D721Med (cell line): ENCODE results near the gene MCRIP1.

Source experiments
- DNase-seq: peaks from one replicate; pipeline ENCODE4 v3.0.0; 2011; ENCODE audit warnings: low spot score; ENCODE audit not compliant: insufficient read length
- FAIRE-seq: peaks from 2 replicates; lab custom pipeline; 2011; peaks lifted over from hg19 to GRCh38; lab: Jason Lieb, UNC
- TF ChIP-seq, protein P1 (sequence below): IDR thresholded peaks from 2 replicates; pipeline ENCODE4 v1.5.1; 2012; ENCODE audit warnings: mild to moderate bottlenecking, control low read depth; ENCODE audit not compliant: insufficient read depth; ENCODE audit errors: missing control alignments

MCRIP1 gene

GRCh38 chr17:81859906-81860755 lies 27.0 kb upstream of the MCRIP1 start, which contains the start of gene P4HB:
TSS of gene P4HB (minus strand) at chr17:81860535. CDS start at chr17:81860471, 64 bp downstream.
- FAIRE-seq (no peak), DNase-seq (peak; percentile 89)
- TF ChIP-seq, protein P1, sequence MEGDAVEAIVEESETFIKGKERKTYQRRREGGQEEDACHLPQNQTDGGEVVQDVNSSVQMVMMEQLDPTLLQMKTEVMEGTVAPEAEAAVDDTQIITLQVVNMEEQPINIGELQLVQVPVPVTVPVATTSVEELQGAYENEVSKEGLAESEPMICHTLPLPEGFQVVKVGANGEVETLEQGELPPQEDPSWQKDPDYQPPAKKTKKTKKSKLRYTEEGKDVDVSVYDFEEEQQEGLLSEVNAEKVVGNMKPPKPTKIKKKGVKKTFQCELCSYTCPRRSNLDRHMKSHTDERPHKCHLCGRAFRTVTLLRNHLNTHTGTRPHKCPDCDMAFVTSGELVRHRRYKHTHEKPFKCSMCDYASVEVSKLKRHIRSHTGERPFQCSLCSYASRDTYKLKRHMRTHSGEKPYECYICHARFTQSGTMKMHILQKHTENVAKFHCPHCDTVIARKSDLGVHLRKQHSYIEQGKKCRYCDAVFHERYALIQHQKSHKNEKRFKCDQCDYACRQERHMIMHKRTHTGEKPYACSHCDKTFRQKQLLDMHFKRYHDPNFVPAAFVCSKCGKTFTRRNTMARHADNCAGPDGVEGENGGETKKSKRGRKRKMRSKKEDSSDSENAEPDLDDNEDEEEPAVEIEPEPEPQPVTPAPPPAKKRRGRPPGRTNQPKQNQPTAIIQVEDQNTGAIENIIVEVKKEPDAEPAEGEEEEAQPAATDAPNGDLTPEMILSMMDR: no peak

DNA sequence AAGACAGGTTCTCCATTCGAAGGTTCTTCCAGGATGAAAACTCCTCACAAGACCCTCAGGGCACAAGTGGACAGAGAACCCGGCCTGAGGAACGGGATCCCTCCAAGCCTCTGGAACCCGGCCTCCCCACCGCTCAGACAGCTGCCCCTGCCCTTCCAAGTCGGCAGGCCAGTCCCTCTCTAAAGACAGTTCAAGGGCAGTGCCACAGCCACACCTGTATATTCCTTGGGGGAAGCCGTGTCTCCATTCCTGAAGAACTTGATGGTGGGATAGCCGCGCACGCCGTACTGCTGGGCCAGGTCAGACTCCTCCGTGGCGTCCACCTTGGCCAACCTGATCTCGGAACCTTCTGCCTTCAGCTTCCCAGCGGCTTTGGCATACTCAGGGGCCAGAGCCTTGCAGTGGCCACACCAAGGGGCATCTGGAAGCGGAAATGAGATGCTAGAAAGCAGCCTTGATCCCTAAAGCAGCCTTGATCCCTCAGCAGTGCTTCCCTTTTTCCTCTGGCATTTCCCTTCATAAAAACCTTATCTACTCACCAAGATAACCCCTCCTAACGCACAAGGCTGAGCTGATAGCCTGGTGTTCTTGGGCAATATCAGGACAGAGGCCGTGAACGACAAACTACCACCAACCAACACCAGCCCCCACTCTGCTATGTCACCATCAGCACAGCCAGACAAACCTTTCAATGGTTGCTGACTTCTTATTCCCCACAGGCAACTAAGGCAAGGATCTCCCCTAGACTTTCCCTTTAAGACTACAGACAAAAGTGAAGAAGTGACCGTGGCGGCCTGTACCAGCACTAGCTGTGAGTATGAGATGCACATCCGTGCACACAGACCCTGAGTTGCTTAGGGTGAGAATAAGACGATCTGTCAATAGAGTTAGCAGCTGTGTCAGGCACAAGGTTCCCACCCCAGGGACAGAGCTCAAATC lies 26.1 kb upstream of the MCRIP1 start:
- TF ChIP-seq, protein P1: no peak
- DNase-seq: no peak
- no peak for FAIRE-seq

DNA sequence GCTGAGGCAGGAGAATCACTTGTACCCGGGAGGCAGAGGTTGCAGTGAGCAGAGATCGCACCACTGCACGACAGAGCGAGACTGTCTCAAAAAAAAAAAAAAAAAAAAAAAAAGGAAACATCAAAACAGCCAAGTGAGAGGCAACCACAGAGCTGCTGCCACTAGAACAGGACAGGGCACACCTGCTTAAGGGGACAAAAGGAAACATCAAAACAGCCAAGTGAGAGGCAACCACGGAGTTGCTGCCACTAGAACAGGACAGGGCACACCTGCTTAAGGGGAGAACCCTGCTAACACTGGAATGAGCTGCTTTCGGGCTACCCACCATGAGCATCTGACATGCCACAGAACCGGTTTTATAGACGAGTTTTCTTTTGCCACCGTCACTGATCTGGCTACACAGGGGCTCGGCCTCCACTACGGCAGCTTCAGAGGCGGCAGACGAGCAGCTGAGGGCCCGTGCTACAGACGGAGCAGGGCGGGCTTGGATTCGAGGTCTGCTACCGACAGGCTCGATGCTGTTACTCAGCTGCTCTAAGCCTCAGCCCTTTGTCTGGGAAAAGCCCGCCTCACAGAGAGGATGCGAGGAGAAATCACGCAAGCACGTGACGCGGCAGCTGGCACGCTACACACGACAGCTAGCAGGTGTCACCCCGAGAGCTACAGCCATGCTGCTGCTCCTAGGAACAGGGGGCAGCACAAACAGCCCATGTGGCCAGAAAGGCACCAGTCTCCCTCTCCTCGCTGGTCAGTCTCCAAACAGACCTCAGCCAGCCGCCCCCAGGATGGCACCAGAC lies 25.3 kb upstream of the MCRIP1 start:
- TF ChIP-seq, protein P1: no peak
- DNase-seq (no peak), FAIRE-seq (no peak)

DNA sequence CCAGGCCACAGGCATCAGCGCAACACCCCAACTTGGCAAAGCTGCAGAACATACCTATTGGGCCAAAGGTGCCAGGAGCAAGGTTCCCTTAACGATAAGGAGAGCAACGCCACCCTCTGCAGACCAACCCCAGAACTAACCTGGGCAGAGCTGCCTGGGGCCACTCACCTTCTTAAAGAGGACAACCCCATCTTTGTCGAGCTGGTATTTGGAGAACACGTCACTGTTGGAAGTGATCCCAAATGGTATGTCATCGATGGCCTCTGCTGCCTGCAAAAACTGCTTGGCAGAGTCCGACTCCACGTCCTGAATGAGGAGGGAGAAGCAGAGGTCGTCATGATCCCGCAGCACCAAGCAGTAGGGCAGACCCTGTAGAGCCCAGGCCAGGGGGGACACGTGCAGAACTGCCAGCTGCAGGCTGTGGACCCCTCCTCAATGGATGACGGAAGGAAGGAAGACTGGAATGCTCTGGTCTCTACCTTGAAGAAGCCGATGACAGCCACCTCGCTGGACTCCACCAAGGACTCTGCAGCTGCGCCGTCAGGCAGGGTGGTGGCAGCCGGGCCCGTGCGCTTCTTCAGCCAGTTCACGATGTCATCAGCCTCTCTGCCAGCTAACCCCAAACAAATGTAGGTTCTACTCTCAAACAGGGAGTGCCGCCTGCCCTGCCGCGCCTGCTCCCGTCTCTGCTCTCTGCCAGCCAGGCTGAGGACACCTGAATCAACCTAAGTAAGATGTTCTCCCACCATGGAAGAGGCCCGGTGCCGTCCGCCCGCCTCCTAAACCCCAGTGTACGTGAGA lies 22.1 kb upstream of the MCRIP1 start:
- no peak for DNase-seq
- FAIRE-seq: no peak

GRCh38 chr17:81852237-81852636 lies 19.1 kb upstream of the MCRIP1 start:
- DNase-seq (no peak), FAIRE-seq (no peak)
- TF ChIP-seq, protein P1: no peak

More for the DNA sequence above, 22.1 kb upstream of the MCRIP1 start:
- TF ChIP-seq, protein P1: peak; percentile 14

- no peak for DNase-seq
- no peak for FAIRE-seq
- TF ChIP-seq, protein P1: no peak
Measured at GRCh38 chr17:81851423-81851822, 18.3 kb upstream of the MCRIP1 start.
